ENCODE data around the gene CREB5. TPM values are rescaled to one million over a fixed set of nuclear protein-coding genes. Genes with fewer than 3 reads are reported as not detected.

CREB5 gene
- total and polyA plus RNA-seq, 9 donors: 0.71 to 15.0 (median 2.7) TPM

DNA sequence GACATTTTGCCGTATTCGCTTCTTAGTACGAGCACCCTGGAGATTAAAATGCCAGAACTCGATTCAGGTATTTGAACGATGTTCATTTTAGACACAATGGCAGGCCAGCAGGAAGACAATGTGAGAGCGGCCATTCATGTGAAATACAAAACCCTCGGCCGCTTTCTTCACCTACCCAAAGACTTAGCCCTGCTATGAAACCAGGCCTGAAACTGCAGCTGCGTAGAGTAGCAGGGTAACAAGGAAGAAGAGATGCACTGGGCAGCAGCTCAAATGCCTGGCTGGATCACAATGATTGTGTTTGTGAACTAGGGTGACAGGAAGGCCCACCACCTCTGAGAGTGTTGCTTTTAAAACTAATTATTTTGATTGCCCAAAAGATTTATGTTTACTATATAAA is 311.0 kb downstream of the CREB5 start:
- no peaks in the 10 kb centered on the region for H3K9me3 ChIP-seq
- H3K27me3 ChIP-seq: no peaks in the 10 kb centered on the region
- 91 to 98% (median 92%) methylated on average over 9 of the region's 9 CpGs for WGBS, 3 donors
- H3K4me1 ChIP-seq (ENCODE audit: insufficient read depth): no peaks in the 10 kb centered on the region
- H3K27ac ChIP-seq: no peak overlapping the region
- no peaks in the 10 kb centered on the region for H3K36me3 ChIP-seq
- H3K4me3 ChIP-seq: no peak overlapping the region
- no peak for DNase-seq
- TF ChIP-seq POLR2A (IDR thresholded peaks at IDR 0.05) (no peak), EP300 (IDR thresholded peaks at IDR 0.05) (no peak)
- TF ChIP-seq, protein P1, sequence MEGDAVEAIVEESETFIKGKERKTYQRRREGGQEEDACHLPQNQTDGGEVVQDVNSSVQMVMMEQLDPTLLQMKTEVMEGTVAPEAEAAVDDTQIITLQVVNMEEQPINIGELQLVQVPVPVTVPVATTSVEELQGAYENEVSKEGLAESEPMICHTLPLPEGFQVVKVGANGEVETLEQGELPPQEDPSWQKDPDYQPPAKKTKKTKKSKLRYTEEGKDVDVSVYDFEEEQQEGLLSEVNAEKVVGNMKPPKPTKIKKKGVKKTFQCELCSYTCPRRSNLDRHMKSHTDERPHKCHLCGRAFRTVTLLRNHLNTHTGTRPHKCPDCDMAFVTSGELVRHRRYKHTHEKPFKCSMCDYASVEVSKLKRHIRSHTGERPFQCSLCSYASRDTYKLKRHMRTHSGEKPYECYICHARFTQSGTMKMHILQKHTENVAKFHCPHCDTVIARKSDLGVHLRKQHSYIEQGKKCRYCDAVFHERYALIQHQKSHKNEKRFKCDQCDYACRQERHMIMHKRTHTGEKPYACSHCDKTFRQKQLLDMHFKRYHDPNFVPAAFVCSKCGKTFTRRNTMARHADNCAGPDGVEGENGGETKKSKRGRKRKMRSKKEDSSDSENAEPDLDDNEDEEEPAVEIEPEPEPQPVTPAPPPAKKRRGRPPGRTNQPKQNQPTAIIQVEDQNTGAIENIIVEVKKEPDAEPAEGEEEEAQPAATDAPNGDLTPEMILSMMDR (IDR thresholded peaks at IDR 0.05): no peak
- intact Hi-C loops (cut with DNase I): no loop called here

DNA sequence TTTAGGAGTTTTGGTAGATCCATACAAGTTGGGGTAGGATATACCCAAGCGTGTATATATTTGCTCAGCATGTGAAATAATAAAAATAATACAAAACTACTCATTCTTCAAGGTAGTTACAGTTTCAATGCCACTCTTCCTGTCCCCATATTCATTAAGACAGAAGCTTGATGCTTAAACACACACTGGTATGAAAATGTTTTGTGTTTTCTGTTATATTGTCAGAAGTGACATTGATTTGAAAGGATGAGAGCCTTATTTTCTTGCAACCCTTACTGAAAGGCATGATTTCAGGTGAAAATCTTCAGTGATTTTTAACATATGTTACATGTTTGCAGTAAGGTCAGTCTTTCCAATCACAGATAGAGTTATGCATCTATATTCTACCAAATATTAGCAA is 312.2 kb downstream of the CREB5 start:
- no peaks in the 10 kb centered on the region for H3K4me1 ChIP-seq (ENCODE audit: insufficient read depth)
- no peaks in the 10 kb centered on the region for H3K27me3 ChIP-seq
- 98 to 100% (median 98%) methylated on average over 1 of the region's 1 CpG for WGBS, 3 donors
- H3K36me3 ChIP-seq: no peaks in the 10 kb centered on the region
- H3K27ac ChIP-seq: no peak overlapping the region
- DNase-seq: no peak
- intact Hi-C loops (cut with DNase I): no loop called here
- no peaks in the 10 kb centered on the region for H3K9me3 ChIP-seq
- TF ChIP-seq, protein P1 (IDR thresholded peaks at IDR 0.05): no peak
- no peak for TF ChIP-seq EP300 (IDR thresholded peaks at IDR 0.05)
- TF ChIP-seq POLR2A (IDR thresholded peaks at IDR 0.05): no peak
- H3K4me3 ChIP-seq: no peak overlapping the region

DNA sequence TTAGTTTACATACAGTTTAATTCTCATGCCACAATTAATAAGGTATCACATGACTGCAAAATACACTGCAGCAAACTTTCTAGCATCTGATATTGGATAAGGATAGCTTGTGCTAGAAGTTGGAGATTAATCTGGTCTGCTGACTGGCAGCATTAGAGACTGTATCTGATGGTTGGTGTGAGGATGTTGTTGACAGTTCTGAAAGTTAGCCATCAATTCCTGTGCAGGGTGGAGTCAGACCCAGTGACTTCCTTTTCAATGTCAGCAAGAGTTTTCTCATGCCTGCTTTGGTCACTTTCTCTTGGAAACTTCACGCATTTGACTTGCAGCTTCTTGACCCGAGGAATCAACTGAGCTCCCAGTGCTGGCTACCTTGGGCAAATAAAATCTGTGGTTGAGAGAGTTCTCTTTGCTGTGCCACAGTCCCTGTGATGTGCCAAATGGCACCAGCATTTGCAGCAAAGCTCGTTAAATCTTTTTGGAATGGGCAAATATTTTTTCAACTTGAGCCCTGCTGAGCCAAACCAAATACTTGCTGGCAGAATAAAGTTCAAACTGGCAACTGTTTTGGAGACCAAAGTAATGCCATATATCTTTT is 312.8 kb downstream of the CREB5 start:
- intact Hi-C loops (cut with DNase I): no loop called here

DNA sequence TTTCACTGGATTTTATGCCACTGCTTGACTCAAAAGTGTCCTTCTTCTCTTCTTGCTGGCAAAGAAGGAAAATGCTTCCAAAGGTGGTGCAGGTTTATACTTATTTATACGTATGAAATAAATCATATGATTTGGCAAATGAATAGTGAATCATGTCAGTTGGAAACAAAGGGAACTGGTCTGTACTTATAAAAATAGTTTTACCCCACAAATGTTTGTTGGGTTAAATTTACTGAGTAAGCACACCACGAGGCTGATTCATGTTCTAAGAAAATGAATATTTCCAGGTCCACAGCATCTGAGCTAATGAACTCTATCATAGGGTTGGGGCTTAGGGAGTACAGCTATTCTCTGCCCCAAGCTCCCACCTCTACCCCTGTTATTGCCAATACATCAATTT is 313.6 kb downstream of the CREB5 start:
- Histone ChIP-seq H3K27ac (no peak overlapping the region), H3K36me3 (no peaks in the 10 kb centered on the region), H3K27me3 (no peaks in the 10 kb centered on the region), H3K9me3 (no peaks in the 10 kb centered on the region), H3K4me1 (ENCODE audit: insufficient read depth) (no peaks in the 10 kb centered on the region), H3K4me3 (no peak overlapping the region)
- no peak for DNase-seq
- intact Hi-C loops (cut with DNase I): no loop called here
- WGBS, 3 donors: 42 to 59% (median 53%) methylated on average over 2 of the region's 2 CpGs
- TF ChIP-seq POLR2A (IDR thresholded peaks at IDR 0.05): no peak
- TF ChIP-seq, protein P1 (IDR thresholded peaks at IDR 0.05): no peak
- TF ChIP-seq EP300 (IDR thresholded peaks at IDR 0.05): no peak

More for the DNA sequence above, 312.8 kb downstream of the CREB5 start:
- Histone ChIP-seq H3K27me3 (no peaks in the 10 kb centered on the region), H3K4me1 (ENCODE audit: insufficient read depth) (no peaks in the 10 kb centered on the region), H3K27ac (no peak overlapping the region), H3K4me3 (no peak overlapping the region), H3K9me3 (no peaks in the 10 kb centered on the region), H3K36me3 (no peaks in the 10 kb centered on the region)
- no peak for DNase-seq
- no peak for TF ChIP-seq POLR2A (IDR thresholded peaks at IDR 0.05)
- TF ChIP-seq, protein P1 (IDR thresholded peaks at IDR 0.05): no peak
- whole genome bisulfite sequencing, 3 donors: 73 to 86% (median 78%) methylated on average over 3 of the region's 3 CpGs

Data from ovary (tissue), 9 donors.